Right atrium auricular region (tissue), 2 donors: Measurements from ENCODE around the gene CHAT. TPM values are rescaled to one million over a fixed set of nuclear protein-coding genes. Genes with fewer than 3 reads are reported as not detected.

ENCODE experiments used
- DNase-seq: peaks from one replicate; pipeline ENCODE4 v3.0.0-alpha.2; 2019; ENCODE audit warnings: low spot score
- H3K27ac ChIP-seq, 2 donors: fragments of 200-600 bp; sonication (generic); 1 replicate in 1 of 2; 2 replicates in 1 of 2; pipeline ENCODE4 v1.5.1; 2016 to 2019
- H3K27me3 ChIP-seq, 2 donors: fragments of 200-600 bp; sonication (generic); one replicate each; pipeline versions ENCODE4 v1.5.1 to v1.6.0; 2017 to 2019
- H3K36me3 ChIP-seq: fragments of 200-600 bp; sonication (generic); one replicate; pipeline ENCODE4 v1.5.1; 2016
- H3K4me1 ChIP-seq, 2 donors: fragments of 200-600 bp; sonication (generic); one replicate each; pipeline versions ENCODE4 v1.5.1 to v1.6.0; 2017 to 2019
- H3K4me3 ChIP-seq, 2 donors: fragments of 200-600 bp; sonication (generic); 1 replicate in 1 of 2; 2 replicates in 1 of 2; pipeline ENCODE4 v1.5.1; 2017 to 2019; ENCODE audit warnings: mild to moderate bottlenecking in 1 of 2, moderate library complexity in 1 of 2
- H3K9me3 ChIP-seq, 2 donors: fragments of 200-600 bp; sonication (generic); one replicate each; pipeline ENCODE4 v1.5.1; 2019
- CTCF ChIP-seq, 2 donors: fragments of 200-600 bp; sonication (generic); IDR thresholded peaks; one replicate each; pipeline ENCODE4 v1.5.1; 2019; ENCODE audit warnings: antibody characterized with exemption in 2 of 2
- total RNA-seq, 2 donors: library from RNA; depleted of rRNA; stranded (reverse); fragments of >200 nt; gene quantifications; one replicate each; pipeline ENCODE4 v1.1.0, GENCODE V29; 2016

Gene CHAT
- total RNA-seq, 2 donors from 2014 or later, result not detected

- no peak overlapping the region for H3K4me3 ChIP-seq
- no peaks in the 10 kb centered on the region for H3K27me3 ChIP-seq
Measured at GRCh38 chr10:49647985-49648795, 34.4 kb downstream of the CHAT start.

GRCh38 chr10:49649294-49649693 is 35.5 kb downstream of the CHAT start:
- no peak for TF ChIP-seq CTCF (IDR thresholded peaks at IDR 0.05)
- H3K4me1 ChIP-seq, result no peaks in the 10 kb centered on the region
- H3K4me3 ChIP-seq, result no peak overlapping the region
- peak; percentile 32 for DNase-seq
- no peaks in the 10 kb centered on the region for H3K9me3 ChIP-seq
- H3K27me3 ChIP-seq, result no peaks in the 10 kb centered on the region
- H3K36me3 ChIP-seq, result no peaks in the 10 kb centered on the region
- H3K27ac ChIP-seq, result no peak overlapping the region

More at GRCh38 chr10:49647985-49648795, 34.4 kb downstream of the CHAT start:
- TF ChIP-seq CTCF (IDR thresholded peaks at IDR 0.05), result no peak
- H3K36me3 ChIP-seq, result no peaks in the 10 kb centered on the region
- no peak overlapping the region for H3K27ac ChIP-seq
- peak; percentile 32 for DNase-seq
- no peaks in the 10 kb centered on the region for H3K4me1 ChIP-seq
- H3K9me3 ChIP-seq, result no peaks in the 10 kb centered on the region

- H3K4me1 ChIP-seq, result no peaks in the 10 kb centered on the region
- TF ChIP-seq CTCF (IDR thresholded peaks at IDR 0.05), result no peak
- H3K27ac ChIP-seq, result no peak overlapping the region
- peak; percentile 44 for DNase-seq
- H3K9me3 ChIP-seq, result no peaks in the 10 kb centered on the region
- no peaks in the 10 kb centered on the region for H3K36me3 ChIP-seq
- no peak overlapping the region for H3K4me3 ChIP-seq
- H3K27me3 ChIP-seq, result no peaks in the 10 kb centered on the region
Measured at GRCh38 chr10:49649936-49650723, 36.3 kb downstream of the CHAT start.

DNA sequence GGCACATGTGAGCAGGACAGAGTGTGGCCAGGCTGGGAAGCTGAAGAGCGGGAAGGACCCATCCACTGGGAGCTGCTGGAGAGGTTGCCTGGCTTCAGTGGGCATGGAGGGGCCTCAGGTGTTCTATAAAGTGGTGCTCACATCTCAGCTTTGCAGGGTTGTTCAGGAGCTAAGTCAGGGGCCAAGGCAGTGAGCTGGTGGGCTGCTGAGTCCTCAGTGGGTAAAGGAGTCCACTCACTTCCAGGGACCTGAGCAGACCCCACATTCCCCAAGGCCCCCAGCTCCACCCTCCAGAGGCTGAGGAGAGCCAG is 36.8 kb downstream of the CHAT start:
- DNase-seq, result no peak
- Histone ChIP-seq H3K27ac (no peak overlapping the region), H3K27me3 (no peaks in the 10 kb centered on the region), H3K4me1 (no peaks in the 10 kb centered on the region), H3K4me3 (no peak overlapping the region), H3K9me3 (no peaks in the 10 kb centered on the region), H3K36me3 (no peaks in the 10 kb centered on the region)
- no peak for TF ChIP-seq CTCF (IDR thresholded peaks at IDR 0.05)

- H3K36me3 ChIP-seq, result no peaks in the 10 kb centered on the region
- H3K9me3 ChIP-seq, result no peaks in the 10 kb centered on the region
- no peaks in the 10 kb centered on the region for H3K4me1 ChIP-seq
- no peak overlapping the region for H3K27ac ChIP-seq
- H3K4me3 ChIP-seq, result no peak overlapping the region
- H3K27me3 ChIP-seq, result no peaks in the 10 kb centered on the region
- no peak for TF ChIP-seq CTCF (IDR thresholded peaks at IDR 0.05)
- DNase-seq, result peak; percentile 52
Measured at GRCh38 chr10:49651039-49651835, 37.4 kb downstream of the CHAT start.
